Spinal cord (tissue), 10 donors: ENCODE results near the gene PI4KB. TPM values are rescaled to one million over a fixed set of nuclear protein-coding genes. Genes with fewer than 3 reads are reported as not detected.

Experiments used
- DNase-seq, 6 donors: peaks; one replicate each; pipeline versions ENCODE4 v3.0.0 to v3.0.0-alpha.2; 2013 to 2015; ENCODE audit warnings: low spot score in 6 of 6, low read depth in 4 of 6
- H3K27ac ChIP-seq: one replicate; pipeline ENCODE4 v1.5.1; 2013; ENCODE audit warnings: low read depth, low read length, control low read depth
- H3K27me3 ChIP-seq: one replicate; pipeline ENCODE4 v1.6.1; 2013; ENCODE audit warnings: low read length; ENCODE audit not compliant: control insufficient read depth, insufficient read depth
- H3K36me3 ChIP-seq: one replicate; pipeline ENCODE4 v1.6.1; 2013; ENCODE audit warnings: low read length; ENCODE audit not compliant: control insufficient read depth, insufficient read depth
- H3K4me1 ChIP-seq: one replicate; pipeline ENCODE4 v1.6.1; 2013; ENCODE audit warnings: low read length; ENCODE audit not compliant: control insufficient read depth, insufficient read depth
- H3K4me3 ChIP-seq: one replicate; pipeline ENCODE4 v1.5.1; 2013; ENCODE audit warnings: low read depth, low read length, control low read depth
- H3K9me3 ChIP-seq: one replicate; pipeline ENCODE4 v1.6.1; 2013; ENCODE audit warnings: low read length; ENCODE audit not compliant: control insufficient read depth, insufficient read depth
- WGBS: methylation state at CpG from one replicate; pipeline ENCODE4 v1.1.5; 2013; ENCODE audit warnings: missing lambda C conversion rate; ENCODE audit not compliant: insufficient coverage; 5-methylcytosine and 5-hydroxymethylcytosine counted together
- polyA plus RNA-seq, 2 donors: library from polyadenylated mRNA; unstranded; fragments of 120-200 nt; gene quantifications; one replicate each; pipeline ENCODE4 v1.2.1, GENCODE V29; 2013; ENCODE audit not compliant: insufficient read length in 2 of 2
- total RNA-seq, 2 donors: library from RNA; depleted of rRNA in 1 of 2; stranded (reverse); fragments of 120-200 nt in 1 of 2; fragments of >200 nt in 1 of 2; gene quantifications; one replicate each; pipeline versions ENCODE4 v1.2.3 to v1.2.4, GENCODE V29; 2013 to 2014
- donor health status: healthy.

Gene PI4KB
- total and polyA plus RNA-seq, 4 donors = 37.9 to 79.0 (median 60.0) TPM

- peaks cover 47% of the 10 kb centered on the region for H3K36me3 ChIP-seq
- no peaks in the 10 kb centered on the region for H3K27me3 ChIP-seq
- H3K9me3 ChIP-seq = no peaks in the 10 kb centered on the region
- H3K27ac ChIP-seq = peak overlapping the region; percentile 60
- peaks cover 22% of the 10 kb centered on the region for H3K4me1 ChIP-seq
- no peak overlapping the region for H3K4me3 ChIP-seq
- DNase-seq = no peak
- 80% methylated on average over 1 of the region's 2 CpGs for WGBS
Measured at GRCh38 chr1:151313501-151313900, 13.7 kb downstream of the PI4KB start.

- H3K9me3 ChIP-seq = no peaks in the 10 kb centered on the region
- peaks cover 52% of the 10 kb centered on the region for H3K36me3 ChIP-seq
- DNase-seq = no peak
- no peaks in the 10 kb centered on the region for H3K27me3 ChIP-seq
- H3K4me1 ChIP-seq = peaks cover 22% of the 10 kb centered on the region
- WGBS = 92% methylated on average over 6 of the region's 8 CpGs
- H3K4me3 ChIP-seq = no peak overlapping the region
- peak overlapping the region; percentile 18 for H3K27ac ChIP-seq
Measured at GRCh38 chr1:151312826-151313225, 14.4 kb downstream of the PI4KB start.

GRCh38 chr1:151312411-151312810, 14.8 kb downstream of the PI4KB start:
- Histone ChIP-seq H3K27me3 (no peaks in the 10 kb centered on the region), H3K4me1 (peaks cover 22% of the 10 kb centered on the region), H3K4me3 (no peak overlapping the region), H3K27ac (peak overlapping the region; percentile 18), H3K9me3 (no peaks in the 10 kb centered on the region), H3K36me3 (peaks cover 52% of the 10 kb centered on the region)
- no peak for DNase-seq
- WGBS = 86% methylated on average over 2 of the region's 4 CpGs

- H3K36me3 ChIP-seq = peaks cover 51% of the 10 kb centered on the region
- H3K4me3 ChIP-seq = no peak overlapping the region
- H3K9me3 ChIP-seq = no peaks in the 10 kb centered on the region
- H3K4me1 ChIP-seq = peaks cover 22% of the 10 kb centered on the region
- no peaks in the 10 kb centered on the region for H3K27me3 ChIP-seq
- WGBS = 70% methylated on average over 4 of the region's 7 CpGs
- DNase-seq = no peak
- H3K27ac ChIP-seq = peak overlapping the region; percentile 4
Measured at GRCh38 chr1:151311589-151312331, 15.5 kb downstream of the PI4KB start.

- H3K36me3 ChIP-seq = peaks cover 52% of the 10 kb centered on the region
- peaks cover 22% of the 10 kb centered on the region for H3K4me1 ChIP-seq
- H3K9me3 ChIP-seq = no peaks in the 10 kb centered on the region
- H3K27ac ChIP-seq = no peak overlapping the region
- 94% methylated on average over 2 of the region's 4 CpGs for WGBS
- no peak for DNase-seq
- no peaks in the 10 kb centered on the region for H3K27me3 ChIP-seq
- no peak overlapping the region for H3K4me3 ChIP-seq
Measured at GRCh38 chr1:151311011-151311410, 16.2 kb downstream of the PI4KB start.

- Histone ChIP-seq H3K27me3 (no peaks in the 10 kb centered on the region), H3K27ac (peak overlapping the region; percentile 63), H3K36me3 (peaks cover 57% of the 10 kb centered on the region), H3K9me3 (no peaks in the 10 kb centered on the region), H3K4me3 (no peak overlapping the region), H3K4me1 (peaks cover 22% of the 10 kb centered on the region)
- 59% methylated on average over 6 of the region's 7 CpGs for WGBS
- no peak for DNase-seq
Measured at GRCh38 chr1:151309811-151310323, 17.3 kb downstream of the PI4KB start.

GRCh38 chr1:151294742-151295462, 32.3 kb downstream of the PI4KB start:
- peaks cover 19% of the 10 kb centered on the region for H3K4me1 ChIP-seq
- peak in 4 of 6 donors; percentile 30 to 83 (median 66) for DNase-seq
- H3K36me3 ChIP-seq = peaks cover 77% of the 10 kb centered on the region
- no peaks in the 10 kb centered on the region for H3K27me3 ChIP-seq
- WGBS = 13% methylated on average over 2 of the region's 2 CpGs
- no peaks in the 10 kb centered on the region for H3K9me3 ChIP-seq
- H3K4me3 ChIP-seq = no peak overlapping the region
- peak overlapping the region; percentile 83 for H3K27ac ChIP-seq

- peaks cover 19% of the 10 kb centered on the region for H3K4me1 ChIP-seq
- H3K27ac ChIP-seq = no peak overlapping the region
- DNase-seq = no peak
- no peaks in the 10 kb centered on the region for H3K9me3 ChIP-seq
- H3K4me3 ChIP-seq = no peak overlapping the region
- WGBS = 90% methylated on average over 4 of the region's 6 CpGs
- H3K36me3 ChIP-seq = peaks cover 80% of the 10 kb centered on the region
- H3K27me3 ChIP-seq = no peaks in the 10 kb centered on the region
Measured at GRCh38 chr1:151293093-151293492, 34.1 kb downstream of the PI4KB start.

- Histone ChIP-seq H3K27me3 (no peaks in the 10 kb centered on the region), H3K9me3 (no peaks in the 10 kb centered on the region), H3K36me3 (peaks cover 80% of the 10 kb centered on the region), H3K4me1 (peaks cover 19% of the 10 kb centered on the region), H3K27ac (no peak overlapping the region), H3K4me3 (no peak overlapping the region)
- 77% methylated on average over 4 of the region's 13 CpGs for WGBS
- DNase-seq = peak in 1 of 6 donors; percentile 8
Measured at GRCh38 chr1:151292207-151293030, 34.8 kb downstream of the PI4KB start.
